IPS-18c (cell line): ENCODE results near the gene CDH4.

Source experiments
- H3K4me3 ChIP-seq: 2 replicates; pipeline ENCODE4 v1.7.0; 2013; ENCODE audit warnings: low read depth, mild to moderate bottlenecking, low read length, moderate library complexity; ENCODE audit not compliant: insufficient read depth
- H3K9me3 ChIP-seq: one replicate; pipeline ENCODE4 v1.6.1; 2013; ENCODE audit warnings: mild to moderate bottlenecking, low read length, moderate library complexity; ENCODE audit not compliant: control insufficient read depth, insufficient read depth

CDH4 gene

GRCh38 chr20:61929561-61929960 is 677.5 kb downstream of the CDH4 start:
- Histone ChIP-seq H3K4me3 (no peak overlapping the region), H3K9me3 (no peaks in the 10 kb centered on the region)

- H3K4me3 ChIP-seq, result no peak overlapping the region
- H3K9me3 ChIP-seq, result no peaks in the 10 kb centered on the region
Observed at GRCh38 chr20:61929971-61930666, 678.1 kb downstream of the CDH4 start.

- Histone ChIP-seq H3K9me3 (no peaks in the 10 kb centered on the region), H3K4me3 (no peak overlapping the region)
Observed at GRCh38 chr20:61930776-61931475, 678.9 kb downstream of the CDH4 start.

- Histone ChIP-seq H3K4me3 (no peak overlapping the region), H3K9me3 (no peaks in the 10 kb centered on the region)
Observed at GRCh38 chr20:61931476-61932198, 679.6 kb downstream of the CDH4 start.

- H3K9me3 ChIP-seq, result no peaks in the 10 kb centered on the region
- no peak overlapping the region for H3K4me3 ChIP-seq
Observed at GRCh38 chr20:61932199-61932592, 680.1 kb downstream of the CDH4 start.

- H3K9me3 ChIP-seq, result no peaks in the 10 kb centered on the region
Observed at GRCh38 chr20:61932711-61933480, 680.8 kb downstream of the CDH4 start.

GRCh38 chr20:61933481-61933950 is 681.5 kb downstream of the CDH4 start:
- H3K4me3 ChIP-seq, result no peak overlapping the region
- H3K9me3 ChIP-seq, result no peaks in the 10 kb centered on the region

More at GRCh38 chr20:61932711-61933480, 680.8 kb downstream of the CDH4 start:
- no peak overlapping the region for H3K4me3 ChIP-seq

- no peak overlapping the region for H3K4me3 ChIP-seq
- H3K9me3 ChIP-seq, result no peaks in the 10 kb centered on the region
Observed at GRCh38 chr20:61933951-61934715, 682.1 kb downstream of the CDH4 start.

GRCh38 chr20:61934716-61935530 is 682.9 kb downstream of the CDH4 start:
- H3K4me3 ChIP-seq, result no peak overlapping the region
- no peaks in the 10 kb centered on the region for H3K9me3 ChIP-seq

GRCh38 chr20:61935926-61936700 is 684.1 kb downstream of the CDH4 start:
- no peaks in the 10 kb centered on the region for H3K9me3 ChIP-seq
- no peak overlapping the region for H3K4me3 ChIP-seq

- no peak overlapping the region for H3K4me3 ChIP-seq
- H3K9me3 ChIP-seq, result no peaks in the 10 kb centered on the region
Observed at GRCh38 chr20:61936701-61937131, 684.7 kb downstream of the CDH4 start.

- Histone ChIP-seq H3K9me3 (no peaks in the 10 kb centered on the region), H3K4me3 (no peak overlapping the region)
Observed at GRCh38 chr20:61937146-61937962, 685.3 kb downstream of the CDH4 start.

GRCh38 chr20:61937963-61938838 is 686.1 kb downstream of the CDH4 start:
- H3K9me3 ChIP-seq, result no peaks in the 10 kb centered on the region
- H3K4me3 ChIP-seq, result no peak overlapping the region
